NCI-H187 treated with DMSO at 0.1 percent for 48 hours (cell line): Measurements from ENCODE around the gene ILDR1.

Experiments used
- DNase-seq: peaks from one replicate; lab custom pipeline; 2025; lab: John Stamatoyannopoulos, UW

Gene ILDR1

GRCh38 chr3:122014741-122015140, 7.3 kb downstream of the ILDR1 start:
- no peak for DNase-seq

- no peak for DNase-seq
Measured at GRCh38 chr3:122013448-122013925, 8.6 kb downstream of the ILDR1 start.

- no peak for DNase-seq
Measured at GRCh38 chr3:122012821-122013220, 9.2 kb downstream of the ILDR1 start.

GRCh38 chr3:122011396-122011795, 10.7 kb downstream of the ILDR1 start:
- DNase-seq: no peak

GRCh38 chr3:122010506-122010905, 11.5 kb downstream of the ILDR1 start:
- DNase-seq: no peak

GRCh38 chr3:122008166-122008565, 13.9 kb downstream of the ILDR1 start:
- no peak for DNase-seq

- no peak for DNase-seq
Measured at GRCh38 chr3:122006267-122006666, 15.8 kb downstream of the ILDR1 start.

- DNase-seq: no peak
Measured at GRCh38 chr3:122004991-122005565, 17.0 kb downstream of the ILDR1 start.

GRCh38 chr3:122004107-122004506, 17.9 kb downstream of the ILDR1 start:
- DNase-seq: no peak

- no peak for DNase-seq
Measured at GRCh38 chr3:122003606-122004005, 18.4 kb downstream of the ILDR1 start.

GRCh38 chr3:122003112-122003511, 18.9 kb downstream of the ILDR1 start:
- no peak for DNase-seq

- no peak for DNase-seq
Measured at GRCh38 chr3:122002611-122003010, 19.4 kb downstream of the ILDR1 start.

GRCh38 chr3:122001892-122002291, 20.2 kb downstream of the ILDR1 start:
- no peak for DNase-seq

- no peak for DNase-seq
Measured at GRCh38 chr3:122000936-122001605, 21.0 kb downstream of the ILDR1 start.

GRCh38 chr3:121999931-122000330, 22.1 kb downstream of the ILDR1 start:
- no peak for DNase-seq

- DNase-seq: no peak
Measured at GRCh38 chr3:121998611-121999473, 23.2 kb downstream of the ILDR1 start.

GRCh38 chr3:121998030-121998580, 23.9 kb downstream of the ILDR1 start:
- DNase-seq: no peak

- no peak for DNase-seq
Measured at GRCh38 chr3:121997372-121997771, 24.7 kb downstream of the ILDR1 start.

- DNase-seq: no peak
Measured at GRCh38 chr3:121996441-121996840, 25.6 kb downstream of the ILDR1 start.

- no peak for DNase-seq
Measured at GRCh38 chr3:121995161-121996137, 26.6 kb downstream of the ILDR1 start.

GRCh38 chr3:121994551-121994950, 27.5 kb downstream of the ILDR1 start:
- no peak for DNase-seq
